NCI-H1436 treated with DMSO at 0.1 percent for 48 hours (cell line): Measurements from ENCODE around the gene SAMD10.
"Not testable (repeated sequence)": the region's sequence is repeated elsewhere in the genome, so short reads cannot be mapped to it uniquely, and the experiment has no call there.

Experiments
- DNase-seq: peaks from one replicate; lab custom pipeline; 2025; lab: John Stamatoyannopoulos, UW

Gene SAMD10

DNA sequence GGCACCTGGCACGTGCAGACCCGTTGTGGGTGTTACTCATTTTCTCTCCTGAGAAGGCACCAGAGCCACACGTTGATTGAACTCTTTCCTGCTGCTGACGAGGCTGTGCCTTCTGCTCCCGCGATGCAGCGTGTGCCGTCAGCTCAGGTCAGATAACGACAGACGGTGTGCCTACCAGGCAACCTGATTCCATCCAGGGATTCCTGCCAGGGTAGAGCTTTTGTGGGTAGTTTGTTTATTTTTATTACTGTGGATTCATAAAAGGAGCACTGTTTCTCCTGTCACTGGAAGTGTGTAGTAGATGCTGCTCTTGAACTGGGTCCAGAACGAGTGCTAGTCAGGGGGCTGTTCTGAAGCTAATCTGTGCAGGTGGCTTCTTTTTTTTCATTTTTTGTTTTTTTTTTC is 22.2 kb upstream of the SAMD10 start:
- no peak for DNase-seq

DNA sequence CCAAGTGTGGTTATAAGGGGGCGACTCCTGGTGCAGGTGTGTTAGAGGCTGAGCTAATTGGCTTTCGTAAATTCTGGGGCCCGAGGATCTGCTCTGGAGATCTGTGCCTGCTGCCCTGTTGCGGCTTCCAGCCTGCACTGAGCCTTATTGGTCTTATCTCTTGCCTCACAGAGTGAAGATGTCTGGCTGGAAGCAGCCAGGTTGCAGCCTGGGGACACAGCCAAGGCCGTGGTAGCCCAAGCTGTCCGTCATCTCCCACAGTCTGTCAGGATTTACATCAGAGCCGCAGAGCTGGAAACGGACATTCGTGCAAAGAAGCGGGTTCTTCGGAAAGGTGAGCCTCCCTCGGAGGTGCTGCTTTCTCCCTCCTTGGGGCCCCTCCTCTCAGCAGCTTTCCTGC is 21.5 kb upstream of the SAMD10 start:
- no peak for DNase-seq

GRCh38 chr20:63982937-63983336 is 3.5 kb upstream of the SAMD10 start:
- DNase-seq: no peak

- peak; percentile 68 for DNase-seq
Observed at GRCh38 chr20:63980806-63981728, 1.6 kb upstream of the SAMD10 start, which contains the start of gene PRPF6. Gene PRPF6, plus strand, starts transcription at chr20:63981132. Its CDS starts 114 bp downstream, at chr20:63981246.

- DNase-seq: no peak
Observed at GRCh38 chr20:63980317-63980805, 919 bp upstream of the SAMD10 start.

- DNase-seq: no peak
Observed at GRCh38 chr20:63979229-63979556, 249 bp downstream of the SAMD10 start.

GRCh38 chr20:63978319-63979228 is 868 bp downstream of the SAMD10 start:
- DNase-seq: no peak

GRCh38 chr20:63977739-63978276 is 1.6 kb downstream of the SAMD10 start:
- DNase-seq: no peak

DNA sequence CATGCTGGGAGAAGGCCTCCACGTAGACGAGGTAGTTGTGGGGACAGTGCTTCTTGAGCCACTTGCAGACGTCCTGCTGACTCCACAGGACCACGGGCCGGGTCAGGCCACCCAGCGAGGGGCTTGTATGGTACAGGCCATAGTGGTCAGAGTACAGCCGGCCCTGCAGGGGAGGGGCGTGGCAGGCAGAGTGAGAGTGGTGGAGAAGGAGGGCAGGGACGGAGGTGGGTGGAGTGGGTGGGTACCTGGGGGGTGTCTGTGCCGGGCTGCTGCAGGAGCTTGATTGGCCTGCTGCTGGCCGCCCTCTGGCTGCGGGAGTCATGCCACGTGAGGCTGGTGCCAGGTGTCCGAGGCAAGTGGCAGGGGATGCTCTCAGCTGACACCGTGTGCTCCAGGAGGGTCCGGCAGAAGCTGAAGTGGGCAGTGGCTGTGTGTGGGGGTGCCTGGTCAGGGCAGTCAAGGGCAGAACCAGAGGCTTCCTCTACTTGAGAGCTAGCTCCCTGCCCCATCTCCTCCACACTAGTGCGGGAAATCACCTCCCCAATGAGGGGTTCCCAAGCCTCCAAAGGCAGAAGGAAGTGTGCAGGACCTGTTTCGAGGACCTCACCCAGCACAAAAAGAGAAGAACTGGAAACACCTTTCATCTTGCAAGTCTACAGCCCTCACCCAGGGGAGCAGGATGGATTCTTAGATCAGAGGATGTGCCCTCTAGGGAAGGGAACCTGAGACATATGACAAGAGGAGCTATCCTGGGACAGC is 2.3 kb downstream of the SAMD10 start:
- no peak for DNase-seq

DNA sequence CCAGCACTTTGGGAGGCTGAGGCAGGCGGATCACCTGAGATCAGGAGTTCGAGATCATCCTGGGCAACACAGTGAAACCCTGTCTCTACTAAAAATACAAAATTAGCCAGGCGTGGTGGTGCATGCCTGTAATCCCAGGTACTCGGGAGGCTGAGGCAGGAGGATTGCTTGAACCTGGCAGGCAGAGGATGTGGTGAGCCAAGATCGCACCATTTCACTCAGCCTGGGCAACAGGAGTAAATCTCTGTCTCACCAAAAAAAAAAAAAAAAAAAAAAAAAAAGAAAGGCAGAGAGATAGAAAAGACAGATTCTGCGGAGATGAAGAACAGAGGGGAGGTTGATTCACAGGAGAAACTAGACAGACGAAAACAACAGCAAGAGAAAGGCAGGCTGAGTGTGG is 2.9 kb downstream of the SAMD10 start:
- not testable (repeated sequence) for DNase-seq

DNA sequence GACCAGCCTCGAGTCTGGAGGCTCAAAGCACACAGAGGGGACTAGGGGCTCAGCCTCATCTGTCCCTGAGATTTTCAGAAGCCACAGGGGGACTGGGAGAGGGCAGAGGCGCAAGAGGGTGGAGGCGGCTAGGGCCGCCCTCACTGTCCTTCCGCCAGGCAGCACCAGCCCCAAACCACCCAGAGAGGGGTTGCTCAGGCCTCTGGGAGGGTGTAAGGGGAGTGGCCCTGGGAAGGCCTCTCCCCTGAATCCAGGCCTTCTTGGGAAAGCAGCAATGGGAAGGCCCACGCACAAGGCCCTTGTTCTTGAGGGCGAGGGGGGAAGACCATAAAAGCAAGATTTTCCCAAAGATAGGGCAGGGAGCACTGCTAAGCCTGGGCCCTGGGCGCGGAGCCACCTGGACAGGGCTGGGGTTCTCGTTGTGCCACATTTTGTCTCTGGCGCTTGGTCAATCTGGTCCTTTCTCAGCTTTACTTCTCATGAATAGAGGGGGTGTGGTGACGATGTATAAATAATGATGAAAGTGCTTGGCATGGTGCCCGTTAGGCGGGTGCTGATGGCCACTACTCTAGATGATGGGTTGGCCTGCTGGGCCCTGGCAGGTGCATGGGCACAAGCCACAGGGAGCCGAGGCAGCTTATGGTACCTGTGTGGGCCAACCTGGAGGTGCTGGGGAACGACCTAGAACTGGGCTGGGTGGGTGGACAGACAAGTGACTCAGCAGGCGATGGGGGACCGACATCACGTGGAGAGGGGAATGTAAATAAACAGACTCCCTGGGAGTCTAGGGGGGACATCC is 4.8 kb downstream of the SAMD10 start:
- no peak for DNase-seq

- no peak for DNase-seq
Observed at GRCh38 chr20:63973636-63974401, 5.6 kb downstream of the SAMD10 start.

GRCh38 chr20:63973160-63973479 is 6.3 kb downstream of the SAMD10 start:
- DNase-seq: no peak

- no peak for DNase-seq
Observed at GRCh38 chr20:63972312-63973159, 6.9 kb downstream of the SAMD10 start.

DNA sequence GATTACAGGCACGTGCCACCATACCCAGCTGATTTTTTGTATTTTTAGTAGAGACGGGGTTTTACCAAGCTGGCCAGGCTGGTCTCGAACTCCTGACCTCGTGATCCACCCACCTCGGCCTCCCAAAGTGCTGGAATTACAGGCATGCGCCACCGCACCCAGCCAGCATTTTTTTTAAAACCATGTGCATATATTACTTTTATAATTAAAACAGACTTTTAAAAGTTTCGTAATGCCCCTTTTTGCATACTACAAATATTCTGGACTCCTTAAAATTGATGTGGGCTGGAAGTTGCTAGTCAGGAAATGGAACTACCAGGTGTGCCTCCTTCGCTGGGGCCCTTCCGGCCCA is 7.5 kb downstream of the SAMD10 start:
- not testable (repeated sequence) for DNase-seq

GRCh38 chr20:63970714-63971431 is 8.6 kb downstream of the SAMD10 start:
- DNase-seq: no peak

DNA sequence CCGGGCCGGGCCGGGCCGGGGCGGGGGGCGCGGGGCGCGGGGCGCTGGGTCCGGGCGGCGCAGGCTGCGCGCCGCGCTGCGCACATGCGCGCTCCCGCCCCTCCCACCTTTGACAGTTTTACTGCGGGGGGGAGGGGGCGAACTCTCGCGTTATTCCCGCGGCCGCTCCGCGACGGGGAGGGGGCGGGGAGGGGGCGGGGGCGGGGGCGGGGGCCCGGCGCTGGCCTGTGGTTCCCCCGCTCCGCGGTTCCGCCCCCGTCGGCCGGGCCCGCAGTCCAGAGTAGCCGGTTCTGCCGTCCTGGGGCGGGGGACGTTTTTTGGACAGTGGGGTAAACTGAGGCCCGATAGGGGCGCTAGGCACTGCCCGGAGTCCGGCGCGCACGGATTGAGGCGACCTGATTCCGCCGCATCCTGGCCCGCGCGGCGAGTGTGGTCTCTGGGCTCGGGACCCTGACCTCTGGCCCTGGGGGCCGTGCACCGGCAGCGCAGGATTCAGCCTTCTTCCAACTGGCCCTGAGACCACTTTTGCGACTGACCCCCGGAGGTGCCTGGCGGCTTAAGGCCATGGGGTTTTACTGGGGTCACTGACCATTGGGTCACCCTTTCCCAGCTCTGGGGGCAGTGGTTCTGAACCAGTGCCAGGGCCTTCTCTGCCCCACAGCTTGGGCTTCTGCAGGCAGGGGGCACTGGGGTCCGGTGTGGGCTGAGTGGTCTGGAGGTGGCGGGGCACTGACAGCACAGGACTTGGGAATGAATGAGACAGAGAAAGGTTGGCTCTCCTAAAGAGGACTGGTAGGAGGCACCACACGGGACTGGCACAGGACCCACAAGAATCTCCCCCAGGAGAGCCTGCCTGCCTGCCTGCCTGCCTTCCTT is 9.4 kb downstream of the SAMD10 start, which contains the start of gene ZNF512B:
Gene ZNF512B, minus strand, starts transcription at position 93 of the 876 bp plus-strand sequence. CDS start 1,980 bp downstream, outside the sequence.
- no peak for DNase-seq
